Measurements from ENCODE around the gene CENPT.

CENPT gene

GRCh38 chr16:67811899-67812298 is 35.6 kb downstream of the CENPT start:
- POLR2A ChIA-PET (ENCODE audit: low non-redundant PET), result no interaction called here
- H3K27ac ChIP-seq, result no peak overlapping the region
- CTCF ChIA-PET, result no interaction called here
- TF ChIP-seq CTCF (conservative IDR thresholded peaks at IDR 0.05; ENCODE audit: low read depth), result no peak
- no peak for DNase-seq (ENCODE audit: low spot score)

DNA sequence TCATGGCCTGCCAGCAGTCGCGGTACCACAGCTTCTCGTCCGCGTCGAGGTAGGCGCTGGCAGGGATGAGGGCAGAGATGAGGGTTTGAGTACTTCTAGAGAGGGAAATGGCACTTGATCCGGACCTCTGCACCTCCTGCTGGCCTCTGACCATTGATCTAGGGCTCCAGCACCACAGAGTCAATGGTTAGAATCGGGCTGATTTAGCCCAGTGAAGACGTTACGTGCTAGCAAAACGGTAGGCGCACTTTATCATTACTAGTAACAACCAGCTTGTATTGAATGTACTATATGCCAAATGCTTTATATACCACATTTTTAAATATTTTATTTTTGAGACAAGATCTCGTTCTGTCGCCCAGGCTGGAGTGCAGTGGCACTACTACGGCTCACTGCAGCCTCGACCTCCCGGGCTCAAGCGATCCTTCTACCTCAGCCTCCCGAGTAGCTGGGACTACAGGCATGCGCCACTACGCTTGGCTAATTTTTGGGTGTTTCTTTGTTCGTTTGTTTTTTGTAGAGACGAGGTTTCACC is 40.3 kb downstream of the CENPT start:
- DNase-seq (ENCODE audit: low spot score), result no peak
- POLR2A ChIA-PET (ENCODE audit: low non-redundant PET), result interaction anchor here (0.9 to 1.4 kb wide), 2 partner anchors 11 to 88 kb away, joined by 3 to 17 read pairs; partner anchors contain the start of gene GFOD2
- no peak for TF ChIP-seq CTCF (conservative IDR thresholded peaks at IDR 0.05; ENCODE audit: low read depth)
- CTCF ChIA-PET, result interaction anchor here (0.7 to 2.6 kb wide), 3 partner anchors 9 to 287 kb away, joined by 3 to 23 read pairs (median 4); no protein-coding TSS in a partner anchor
- peak overlapping the region; percentile 77 for H3K27ac ChIP-seq

DNA sequence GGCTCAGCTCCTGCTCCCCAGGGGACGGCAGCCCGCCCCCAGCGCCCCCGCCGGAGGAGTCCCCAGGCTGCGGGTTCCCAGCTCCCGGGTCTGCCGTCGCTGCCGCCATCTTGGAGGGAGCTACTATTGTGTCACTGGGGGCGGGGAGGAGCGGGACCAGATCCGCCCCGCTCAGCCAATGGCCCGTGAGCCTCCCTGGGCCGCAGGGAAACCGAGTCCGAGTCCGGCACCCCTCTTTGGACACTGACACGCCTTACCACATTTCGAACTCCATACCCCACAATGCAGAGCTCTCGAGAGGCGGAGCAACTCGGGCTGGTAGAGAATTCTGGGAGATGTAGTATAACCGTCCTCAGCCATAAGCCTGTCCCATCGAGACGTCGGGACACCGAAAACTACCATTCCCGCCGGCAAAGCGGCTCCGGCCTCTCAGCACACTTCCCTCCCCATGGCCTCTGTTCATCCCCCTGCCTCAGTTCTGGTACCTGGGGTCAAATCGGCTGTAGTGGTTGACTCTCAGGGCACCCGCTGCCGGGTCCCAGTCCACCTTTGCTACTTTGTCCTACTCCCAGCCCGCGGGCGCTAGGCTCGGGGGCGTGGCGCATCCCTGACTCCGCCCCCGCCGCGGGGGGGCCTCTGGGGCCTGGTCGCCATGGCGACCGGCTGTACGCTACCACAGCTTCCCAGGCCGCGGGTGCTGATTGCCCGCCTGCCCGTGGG is 40.9 kb downstream of the CENPT start, which contains the start of the genes RANBP10 and TSNAXIP1:
Gene RANBP10 (minus strand): TSS at position 133 of the 720 bp plus-strand sequence. CDS start 24 bp downstream, at position 109.
Gene TSNAXIP1 (plus strand): TSS at position 462 of the 720 bp plus-strand sequence. CDS start 261 bp downstream, outside the sequence.
- ChIA-PET CTCF (interaction anchor here (1.2 to 2.6 kb wide), 2 partner anchors 10 to 286 kb away, joined by 3 to 23 read pairs; no protein-coding TSS in a partner anchor), POLR2A (ENCODE audit: low non-redundant PET) (interaction anchor here (0.9 to 1.4 kb wide), 3 partner anchors 9 to 87 kb away, joined by 3 to 17 read pairs (median 3); partner anchors contain the start of gene GFOD2)
- peak; percentile 97 for DNase-seq (ENCODE audit: low spot score)
- H3K27ac ChIP-seq, result peak within 1 kb of the TSS; percentile 77
- TF ChIP-seq CTCF (conservative IDR thresholded peaks at IDR 0.05; ENCODE audit: low read depth), result no peak

GRCh38 chr16:67805718-67806427 is 41.6 kb downstream of the CENPT start:
- TF ChIP-seq CTCF (conservative IDR thresholded peaks at IDR 0.05; ENCODE audit: low read depth), result no peak
- POLR2A ChIA-PET (ENCODE audit: low non-redundant PET), result interaction anchor here (0.9 to 1.4 kb wide), 3 partner anchors 9 to 86 kb away, joined by 3 to 17 read pairs (median 3); partner anchors contain the start of gene GFOD2
- H3K27ac ChIP-seq, result peak overlapping the region; percentile 77
- DNase-seq (ENCODE audit: low spot score), result peak; percentile 13
- CTCF ChIA-PET, result interaction anchor here (1.2 to 2.6 kb wide), 2 partner anchors 10 to 285 kb away, joined by 3 to 23 read pairs; no protein-coding TSS in a partner anchor

GRCh38 chr16:67804853-67805542 is 42.5 kb downstream of the CENPT start:
- peak overlapping the region; percentile 77; the same call in 1 of the 2 replicates for H3K27ac ChIP-seq
- no peak for DNase-seq (ENCODE audit: low spot score)
- POLR2A ChIA-PET (ENCODE audit: low non-redundant PET), result no interaction called here
- TF ChIP-seq CTCF (conservative IDR thresholded peaks at IDR 0.05; ENCODE audit: low read depth), result no peak
- CTCF ChIA-PET, result interaction anchor here (1.0 kb wide), 1 partner anchor 12 kb away, joined by 3 read pairs; no protein-coding TSS in a partner anchor
